ENCODE data around the gene TLK1. TPM values are rescaled to one million over a fixed set of nuclear protein-coding genes. Genes with fewer than 3 reads are reported as not detected.

Gene TLK1
- total and polyA plus RNA-seq, 2 of the 4 experiments (the other 2 are of a cell fraction), result 7.3 to 12.5 TPM

- TF ChIP-seq RCOR1 (IDR thresholded peaks at IDR 0.05; ENCODE audit: insufficient replicate concordance, low read length) (no peak), SMC3 (IDR thresholded peaks at IDR 0.05; ENCODE audit: low read depth, low read length) (no peak), MAZ (IDR thresholded peaks at IDR 0.05; ENCODE audit: borderline replicate concordance, low read depth, low read length) (no peak), USF2 (IDR thresholded peaks at IDR 0.05; ENCODE audit: low read depth, low read length) (no peak), MXI1 (IDR thresholded peaks at IDR 0.05; ENCODE audit: borderline replicate concordance, low read depth, low read length) (no peak), FOS (IDR thresholded peaks at IDR 0.05; ENCODE audit: low read depth, low read length) (no peak), ELK1 (IDR thresholded peaks at IDR 0.05; ENCODE audit: borderline replicate concordance, low read depth, low read length) (no peak), MAFK (IDR thresholded peaks at IDR 0.05; ENCODE audit: low read depth, low read length) (no peak), RFX5 (IDR thresholded peaks at IDR 0.05; ENCODE audit: low read depth, low read length) (no peak), CTCF (conservative IDR thresholded peaks at IDR 0.05; ENCODE audit: low read depth, low read length) (no peak), RAD21 (IDR thresholded peaks at IDR 0.05; ENCODE audit: low read length) (no peak), BHLHE40 (IDR thresholded peaks at IDR 0.05; ENCODE audit: low read depth, low read length) (no peak), POLR2A (IDR thresholded peaks at IDR 0.05; ENCODE audit: low read depth, low read length) (no peak), CHD1 (IDR thresholded peaks at IDR 0.05; ENCODE audit: low read depth, low read length) (no peak)
Measured at GRCh38 chr2:170997893-170998597, 162.6 kb downstream of the TLK1 start.

More at GRCh38 chr2:170997893-170998597, 162.6 kb downstream of the TLK1 start:
- no peak overlapping the region for H3K4me2 ChIP-seq (ENCODE audit: low read depth, low read length)
- H3K27me3 ChIP-seq (ENCODE audit: control insufficient read depth, insufficient read depth, low read length), result no peaks in the 10 kb centered on the region
- DNase-seq (no peak), ATAC-seq (ENCODE audit: low read depth) (no peak)
- no peak overlapping the region for H3K9ac ChIP-seq (ENCODE audit: low read depth, low read length)
- H4K20me1 ChIP-seq (ENCODE audit: insufficient read depth, low read length), result no peaks in the 10 kb centered on the region
- no peak overlapping the region for H4K8ac ChIP-seq (ENCODE audit: low read depth in 2 of 2, low read length in 2 of 2)
- intact Hi-C loops (cut with micrococcal nuclease) (loop anchor here (5.0 kb wide), 1 partner anchor 149 kb away; no protein-coding TSS in a partner anchor), dilution Hi-C loops (cut with HindIII; ENCODE audit: low sequenced_read_pairs, unreplicated experiment) (no loop called here), in situ Hi-C loops (cut with MboI; ENCODE audit: low sequenced_read_pairs) (no loop called here)
- H3K79me1 ChIP-seq (ENCODE audit: low read depth in 1 of 2, low read length in 2 of 2), result peaks cover 8 to 9% of the 10 kb centered on the region in 2 experiments; a peak in 2 of 4 replicates
- H3K36me3 ChIP-seq (ENCODE audit: control insufficient read depth, insufficient read depth, low read length), result peaks cover 15% of the 10 kb centered on the region
- H3K18ac ChIP-seq (ENCODE audit: low read depth, low read length), result no peak overlapping the region
- H3K4me3 ChIP-seq (ENCODE audit: insufficient read depth, low read depth, low read length), result no peak overlapping the region
- ChIA-PET CTCF (no interaction called here), POLR2A (ENCODE audit: unreplicated experiment) (no interaction called here)
- no peaks in the 10 kb centered on the region; the same call in 1 of the 2 replicates for H3K4me1 ChIP-seq (ENCODE audit: control insufficient read depth, insufficient read depth, low read length)
- no peak overlapping the region for H2BK20ac ChIP-seq (ENCODE audit: low read depth, low read length)
- H2AK9ac ChIP-seq (replicated peaks; ENCODE audit: low read depth, low read length, poor library complexity), result no peak overlapping the region
- no peak overlapping the region for H2BK15ac ChIP-seq (ENCODE audit: low read depth, low read length)
- H2BK120ac ChIP-seq (ENCODE audit: low read depth, low read length), result no peak overlapping the region
- no TSS peak for BruUV-seq (replicated peaks)
- no peak overlapping the region for H2AFZ ChIP-seq (replicated peaks; ENCODE audit: low read length, poor library complexity)
- no peak overlapping the region for H3K23ac ChIP-seq (ENCODE audit: low read depth, low read length)
- no peak overlapping the region for H2AK5ac ChIP-seq (ENCODE audit: low read depth, low read length)
- no peak overlapping the region for H4K5ac ChIP-seq (ENCODE audit: low read depth, low read length)
- no peak overlapping the region for H3K27ac ChIP-seq (ENCODE audit: insufficient read depth, low read length)
- 98% methylated on average over 3 of the region's 5 CpGs; no CpG with 5 or more reads in 1 of the 2 experiments for WGBS, 2 experiments (ENCODE audit: extremely low coverage in 2 of 2, insufficient read length in 1 of 2)
- H4K91ac ChIP-seq (ENCODE audit: insufficient read depth, low read depth, low read length), result no peak overlapping the region
- H2BK5ac ChIP-seq (ENCODE audit: low read depth, low read length, poor library complexity, severe bottlenecking), result no peak overlapping the region
- H3K4ac ChIP-seq (ENCODE audit: low read depth, low read length), result no peak overlapping the region
- no peaks in the 10 kb centered on the region for H3K9me3 ChIP-seq (ENCODE audit: control insufficient read depth, insufficient read depth, low read length)
- H3K14ac ChIP-seq (replicated peaks; ENCODE audit: low read depth, low read length), result no peak overlapping the region
- no peak overlapping the region for H3K56ac ChIP-seq (ENCODE audit: extremely low read depth, insufficient read depth, low read length)
- H3K9me1 ChIP-seq (ENCODE audit: insufficient read depth, low read length), result no peaks in the 10 kb centered on the region; the same call in 1 of the 2 replicates
